ENCODE data around the gene RFX3.

RFX3 gene

GRCh38 chr9:3525836-3526164 lies at the start of gene RFX3:
Gene RFX3, minus strand, starts transcription at chr9:3526001. Its CDS starts 130,413 bp downstream, at chr9:3395588.
- FAIRE-seq = no peak

- no peak for FAIRE-seq
Measured at GRCh38 chr9:3571500-3571899, 45.7 kb upstream of the RFX3 start.

- no peak for FAIRE-seq
Measured at GRCh38 chr9:3569529-3569928, 43.7 kb upstream of the RFX3 start.

- no peak for FAIRE-seq
Measured at GRCh38 chr9:3567988-3568387, 42.2 kb upstream of the RFX3 start.

GRCh38 chr9:3553076-3553765 lies 27.4 kb upstream of the RFX3 start:
- no peak for FAIRE-seq

GRCh38 chr9:3549225-3549624 lies 23.4 kb upstream of the RFX3 start:
- no peak for FAIRE-seq

- FAIRE-seq = no peak
Measured at GRCh38 chr9:3548648-3549047, 22.8 kb upstream of the RFX3 start.

- no peak for FAIRE-seq
Measured at GRCh38 chr9:3541206-3541605, 15.4 kb upstream of the RFX3 start.

GRCh38 chr9:3534614-3535404 lies 9.0 kb upstream of the RFX3 start:
- no peak for FAIRE-seq

GRCh38 chr9:3532158-3532557 lies 6.4 kb upstream of the RFX3 start:
- FAIRE-seq = no peak

GRCh38 chr9:3528451-3528850 lies 2.6 kb upstream of the RFX3 start:
- no peak for FAIRE-seq

GRCh38 chr9:3526997-3527940 lies 1.5 kb upstream of the RFX3 start:
- no peak for FAIRE-seq

GRCh38 chr9:3526165-3526996 lies 580 bp upstream of the RFX3 start:
- FAIRE-seq = no peak

- FAIRE-seq = no peak
Measured at GRCh38 chr9:3525096-3525835, 535 bp downstream of the RFX3 start.

- FAIRE-seq = no peak
Measured at GRCh38 chr9:3521966-3522365, 3.8 kb downstream of the RFX3 start.

GRCh38 chr9:3520564-3520963 lies 5.2 kb downstream of the RFX3 start:
- no peak for FAIRE-seq

- no peak for FAIRE-seq
Measured at GRCh38 chr9:3517377-3518048, 8.3 kb downstream of the RFX3 start.

- no peak for FAIRE-seq
Measured at GRCh38 chr9:3516667-3517330, 9.0 kb downstream of the RFX3 start.

GRCh38 chr9:3515405-3515804 lies 10.4 kb downstream of the RFX3 start:
- FAIRE-seq = no peak

GRCh38 chr9:3514786-3515185 lies 11.0 kb downstream of the RFX3 start:
- no peak for FAIRE-seq

Measured in TTC549 (cell line).